Astrocyte of the cerebellum (primary cell): ENCODE results near the gene FAM76A.
"Not testable (repeated sequence)": the region's sequence is repeated elsewhere in the genome, so short reads cannot be mapped to it uniquely, and the experiment has no call there.

Source experiments
- DNase-seq: peaks from one replicate; pipeline ENCODE4 v3.0.0-alpha.2; 2011; ENCODE audit warnings: low read depth
- H3K4me3 ChIP-seq: 2 replicates; pipeline ENCODE4 v1.5.1; 2011; ENCODE audit warnings: mild to moderate bottlenecking, low read depth, low read length, moderate library complexity
- in situ Hi-C: cut with HindIII; loops from 2 replicates; pipeline ENCODE4 v1.10.0; 2017; ENCODE audit warnings: low sequenced_read_pairs
- TF ChIP-seq, protein P1 (sequence below): IDR thresholded peaks from 2 replicates; pipeline ENCODE4 v1.5.1; 2012; ENCODE audit warnings: low read length, low read depth, moderate library complexity, mild to moderate bottlenecking; ENCODE audit errors: missing control alignments

Gene FAM76A

DNA sequence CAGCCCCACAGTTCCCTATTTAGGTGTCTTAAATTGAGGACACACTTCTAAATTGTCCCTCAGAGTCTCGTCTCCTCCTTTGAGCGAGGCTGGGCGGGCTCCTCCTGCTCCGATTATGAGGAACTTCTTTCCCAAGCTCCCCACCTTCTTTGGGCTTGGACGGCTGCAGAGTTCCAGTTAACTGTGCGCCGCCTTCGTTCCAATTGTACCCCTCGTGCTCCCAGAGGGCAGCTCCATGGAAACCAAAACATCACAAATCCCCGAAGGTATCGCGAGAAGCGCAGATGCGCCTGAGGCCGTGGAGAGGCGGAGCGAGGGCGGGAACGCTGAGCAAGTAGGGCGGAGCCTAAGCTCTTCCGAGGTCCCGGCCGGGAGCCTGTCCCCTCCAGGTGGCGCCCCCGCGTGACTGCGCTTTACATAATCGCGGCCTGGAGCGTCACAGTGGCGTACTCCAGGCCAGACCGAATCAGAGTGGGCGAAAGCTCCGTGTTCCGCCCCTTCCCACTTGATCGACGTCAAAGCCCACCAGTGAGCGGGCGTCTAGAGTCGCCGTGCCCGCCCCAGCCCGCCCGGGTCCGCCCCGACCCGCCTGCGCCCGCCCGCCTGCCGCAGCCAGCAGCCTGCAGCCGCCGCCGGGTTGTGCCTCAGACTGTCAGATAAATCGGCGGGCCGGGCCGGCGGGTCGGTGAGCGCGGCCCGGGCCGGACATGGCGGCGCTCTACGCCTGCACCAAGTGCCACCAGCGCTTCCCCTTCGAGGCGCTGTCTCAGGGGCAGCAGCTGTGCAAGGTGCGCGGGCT, at the start of gene FAM76A:
Gene FAM76A (plus strand): TSS at position 588 of the 799 bp plus-strand sequence. CDS start 120 bp downstream, at position 708.
- in situ Hi-C loops, result no loop called here
- TF ChIP-seq, protein P1, sequence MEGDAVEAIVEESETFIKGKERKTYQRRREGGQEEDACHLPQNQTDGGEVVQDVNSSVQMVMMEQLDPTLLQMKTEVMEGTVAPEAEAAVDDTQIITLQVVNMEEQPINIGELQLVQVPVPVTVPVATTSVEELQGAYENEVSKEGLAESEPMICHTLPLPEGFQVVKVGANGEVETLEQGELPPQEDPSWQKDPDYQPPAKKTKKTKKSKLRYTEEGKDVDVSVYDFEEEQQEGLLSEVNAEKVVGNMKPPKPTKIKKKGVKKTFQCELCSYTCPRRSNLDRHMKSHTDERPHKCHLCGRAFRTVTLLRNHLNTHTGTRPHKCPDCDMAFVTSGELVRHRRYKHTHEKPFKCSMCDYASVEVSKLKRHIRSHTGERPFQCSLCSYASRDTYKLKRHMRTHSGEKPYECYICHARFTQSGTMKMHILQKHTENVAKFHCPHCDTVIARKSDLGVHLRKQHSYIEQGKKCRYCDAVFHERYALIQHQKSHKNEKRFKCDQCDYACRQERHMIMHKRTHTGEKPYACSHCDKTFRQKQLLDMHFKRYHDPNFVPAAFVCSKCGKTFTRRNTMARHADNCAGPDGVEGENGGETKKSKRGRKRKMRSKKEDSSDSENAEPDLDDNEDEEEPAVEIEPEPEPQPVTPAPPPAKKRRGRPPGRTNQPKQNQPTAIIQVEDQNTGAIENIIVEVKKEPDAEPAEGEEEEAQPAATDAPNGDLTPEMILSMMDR, result peak; percentile 47
- H3K4me3 ChIP-seq, result peak within 1 kb of the TSS; percentile 84
- DNase-seq, result peak; percentile 98

DNA sequence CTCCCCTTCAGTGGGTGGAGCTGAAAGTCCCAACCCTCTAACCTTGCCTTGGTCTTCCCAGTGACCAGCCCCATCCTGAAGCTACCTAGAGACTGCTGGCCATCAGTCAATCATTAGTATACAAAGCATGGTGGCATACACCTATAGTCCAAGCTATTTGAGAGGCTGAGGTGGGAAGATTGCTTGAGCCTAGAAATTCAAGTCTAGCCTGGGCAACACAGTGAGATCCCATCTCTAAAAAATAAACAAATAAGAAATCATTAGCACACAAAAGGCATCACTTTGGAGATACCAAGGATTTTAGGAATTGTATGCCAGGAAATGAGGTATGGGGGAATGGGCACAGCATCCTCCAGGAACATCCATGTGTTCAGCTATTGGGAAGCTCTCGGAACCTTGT, 49.4 kb upstream of the FAM76A start:
- in situ Hi-C loops, result no loop called here
- TF ChIP-seq, protein P1, result no peak
- DNase-seq, result no peak
- H3K4me3 ChIP-seq, result no peak overlapping the region

- in situ Hi-C loops, result no loop called here
- DNase-seq, result no peak
- H3K4me3 ChIP-seq, result no peak overlapping the region
- TF ChIP-seq, protein P1, result no peak
Measured at GRCh38 chr1:27678747-27679146, 47.0 kb upstream of the FAM76A start.

DNA sequence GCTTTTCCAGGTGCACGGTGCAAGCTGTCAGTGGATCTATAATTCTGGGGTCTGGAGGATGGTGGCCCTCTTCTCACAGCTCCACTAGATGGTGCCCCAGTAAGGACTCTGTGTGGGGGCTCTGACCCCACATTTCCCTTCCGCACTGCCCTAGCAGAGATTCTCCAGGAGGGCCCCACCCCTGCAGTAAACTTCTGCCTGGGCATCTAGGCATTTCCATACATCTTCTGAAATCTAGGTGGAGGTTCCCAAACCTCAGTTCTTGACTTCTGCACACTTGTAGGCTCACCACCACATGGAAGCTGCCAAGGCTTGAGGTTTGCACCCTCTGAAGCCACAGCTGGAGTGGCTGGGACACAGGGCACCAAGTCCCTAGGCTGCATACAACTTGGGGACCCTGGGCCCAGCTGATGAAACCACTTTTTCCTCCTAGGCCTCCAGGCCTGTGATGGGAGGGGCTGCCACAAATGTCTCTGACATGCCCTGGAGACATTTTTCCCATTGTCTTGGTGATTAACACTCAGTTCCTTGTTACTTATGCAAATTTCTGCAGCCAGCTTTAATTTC, 45.5 kb upstream of the FAM76A start:
- DNase-seq, H3K4me3 ChIP-seq, in situ Hi-C loops: not testable (repeated sequence)

- H3K4me3 ChIP-seq, in situ Hi-C loops, DNase-seq: not testable (repeated sequence)
Measured at GRCh38 chr1:27681580-27681979, 44.2 kb upstream of the FAM76A start.

DNA sequence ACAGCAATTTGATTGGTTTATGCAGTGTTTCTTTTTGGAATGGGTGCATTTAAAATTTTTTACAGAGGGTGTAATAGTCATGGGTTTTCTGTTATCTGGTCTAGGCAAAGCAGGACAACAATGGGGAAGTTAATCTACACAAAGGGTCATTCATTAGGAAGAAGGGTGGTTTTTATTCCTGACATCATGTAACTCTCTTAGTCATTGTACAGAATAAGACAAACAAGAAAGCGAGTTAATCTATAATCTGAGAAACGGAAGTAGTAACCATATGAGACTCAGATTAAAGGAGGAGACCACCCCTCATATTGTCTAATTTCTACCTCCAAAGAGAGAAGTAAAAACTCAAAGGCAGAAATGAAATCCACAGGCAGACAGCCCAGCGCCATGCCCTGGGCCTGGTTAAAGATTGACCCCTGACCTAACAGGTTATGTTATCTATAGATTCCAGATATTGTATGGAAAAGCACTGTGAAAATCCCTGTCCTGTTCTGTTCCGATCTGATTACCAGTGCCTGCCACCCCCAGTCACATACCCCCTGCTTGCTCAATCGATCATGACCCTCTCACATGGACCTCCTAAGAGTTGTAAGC, 43.3 kb upstream of the FAM76A start:
- in situ Hi-C loops, result no loop called here

DNA sequence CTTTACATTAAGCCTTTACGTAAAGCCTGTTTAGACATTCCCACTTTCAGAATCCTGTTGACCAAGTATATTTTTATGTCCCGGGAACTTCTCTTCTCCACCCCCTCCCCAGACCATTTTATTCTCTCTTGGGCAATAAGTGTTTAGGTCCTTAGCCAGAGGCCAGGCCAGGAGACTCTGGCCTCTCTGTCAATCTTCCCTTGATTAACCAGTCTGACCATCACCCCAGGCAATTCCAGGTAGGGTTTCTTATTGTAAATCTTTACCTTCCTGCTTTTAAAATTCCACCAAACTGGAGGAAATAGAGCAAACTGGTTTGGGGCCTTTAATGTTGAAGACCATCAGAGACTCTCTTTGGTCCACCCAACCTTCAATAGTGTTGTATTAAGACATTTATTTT, 41.6 kb upstream of the FAM76A start:
- no peak for DNase-seq
- in situ Hi-C loops, result no loop called here
- TF ChIP-seq, protein P1, result no peak
- H3K4me3 ChIP-seq, result no peak overlapping the region

More for the DNA sequence above, 43.3 kb upstream of the FAM76A start:
- DNase-seq, result no peak
- H3K4me3 ChIP-seq, result no peak overlapping the region
- TF ChIP-seq, protein P1, result no peak
